GM19452 (cell line): Measurements from ENCODE around the gene CD58.

ENCODE experiments used
- ATAC-seq: cut with Tn5 transposase; IDR thresholded peaks from one replicate; pipeline ENCODE4 v1.9.1; 2021; ENCODE audit not compliant: unreplicated experiment

Gene CD58

GRCh38 chr1:116511459-116512019 is 59.3 kb downstream of the CD58 start:
- ATAC-seq: no peak

GRCh38 chr1:116510361-116510760 is 60.5 kb downstream of the CD58 start:
- no peak for ATAC-seq

GRCh38 chr1:116508984-116509980 is 61.5 kb downstream of the CD58 start:
- ATAC-seq: no peak

GRCh38 chr1:116508085-116508983 is 62.5 kb downstream of the CD58 start:
- ATAC-seq: no peak

- ATAC-seq: no peak
Observed at GRCh38 chr1:116507631-116508030, 63.2 kb downstream of the CD58 start.

- no peak for ATAC-seq
Observed at GRCh38 chr1:116506132-116507004, 64.5 kb downstream of the CD58 start.

- ATAC-seq: peak; percentile 89
Observed at GRCh38 chr1:116504308-116505156, 66.3 kb downstream of the CD58 start.

- ATAC-seq: peak; percentile 0
Observed at GRCh38 chr1:116503546-116504307, 67.1 kb downstream of the CD58 start.

- no peak for ATAC-seq
Observed at GRCh38 chr1:116502671-116503314, 68.0 kb downstream of the CD58 start.

GRCh38 chr1:116501870-116502244 is 69.0 kb downstream of the CD58 start:
- ATAC-seq: no peak

GRCh38 chr1:116501125-116501869 is 69.5 kb downstream of the CD58 start:
- ATAC-seq: no peak

- ATAC-seq: no peak
Observed at GRCh38 chr1:116498789-116499628, 71.8 kb downstream of the CD58 start.

GRCh38 chr1:116497656-116498055 is 73.2 kb downstream of the CD58 start:
- ATAC-seq: no peak

GRCh38 chr1:116496898-116497297 is 73.9 kb downstream of the CD58 start:
- no peak for ATAC-seq

- no peak for ATAC-seq
Observed at GRCh38 chr1:116496380-116496779, 74.4 kb downstream of the CD58 start.

- no peak for ATAC-seq
Observed at GRCh38 chr1:116495535-116495934, 75.3 kb downstream of the CD58 start.

- ATAC-seq: no peak
Observed at GRCh38 chr1:116494745-116495144, 76.1 kb downstream of the CD58 start.
